Measurements from ENCODE around the gene ACTG1. TPM values are rescaled to one million over a fixed set of nuclear protein-coding genes. Genes with fewer than 3 reads are reported as not detected.

Gene ACTG1
- total RNA-seq, 1 experiment from 2014 or later: 4,160 TPM

- Histone ChIP-seq H3K4me1 (ENCODE audit: insufficient read depth, low read length) (no peaks in the 10 kb centered on the region), H4K20me1 (ENCODE audit: control insufficient read depth, insufficient read depth, insufficient read length) (peaks cover 4% of the 10 kb centered on the region), H4K8ac (replicated peaks; ENCODE audit: insufficient read length, low read depth, low read length) (no peak overlapping the region), H2BK120ac (ENCODE audit: low read depth, low read length, poor library complexity, severe bottlenecking) (no peak overlapping the region), H3K9ac (ENCODE audit: extremely low read depth, insufficient read length, low read length) (no peak overlapping the region), H2BK12ac (ENCODE audit: insufficient read length, low read depth, low read length) (no peak overlapping the region), H2BK15ac (ENCODE audit: low read depth, low read length) (no peak overlapping the region), H3T11ph (ENCODE audit: low read length) (no peak overlapping the region), H2AFZ (ENCODE audit: low read length) (no peak overlapping the region), H3K23me2 (ENCODE audit: insufficient read length, low read depth, low read length, poor library complexity, severe bottlenecking) (peaks cover 5% of the 10 kb centered on the region), H3K27me3 (ENCODE audit: insufficient read depth, low read length) (peaks cover 7% of the 10 kb centered on the region; the same call in 1 of the 2 replicates), H3K23ac (ENCODE audit: insufficient read length, low read depth, low read length) (no peak overlapping the region), H3K14ac (ENCODE audit: insufficient read depth, low read length) (no peak overlapping the region; the same call in 1 of the 2 replicates), H4K5ac (ENCODE audit: insufficient read length, low read depth, low read length) (no peak overlapping the region), H3K4ac (ENCODE audit: low read depth, low read length) (no peak overlapping the region), H3K4me2 (ENCODE audit: insufficient read depth, insufficient read length, low read length) (no peak overlapping the region), H3K79me1 (ENCODE audit: insufficient read depth, low read depth, low read length, poor library complexity, severe bottlenecking) (no peaks in the 10 kb centered on the region), H2BK20ac (ENCODE audit: low read depth, low read length, poor library complexity, severe bottlenecking) (no peak overlapping the region), H3K9me3 (ENCODE audit: control insufficient read depth, low read depth, low read length) (no peaks in the 10 kb centered on the region), H3K79me2 (ENCODE audit: insufficient read depth, low read length) (no peaks in the 10 kb centered on the region), H3K27ac (ENCODE audit: insufficient read length, low read depth, low read length) (no peak overlapping the region), H4K91ac (ENCODE audit: insufficient read length, low read depth, low read length) (no peak overlapping the region), H2BK5ac (ENCODE audit: insufficient read length, low read length) (no peak overlapping the region), H3K56ac (ENCODE audit: insufficient read length, low read depth, low read length) (no peak overlapping the region), H2AK5ac (ENCODE audit: insufficient read length, low read length) (no peak overlapping the region), H3K18ac (ENCODE audit: insufficient read length, low read depth, low read length) (no peak overlapping the region)
- peaks cover 25% of the 10 kb centered on the region for H3K27me3 Mint-ChIP-seq (ENCODE audit: low read depth)
- no peaks in the 10 kb centered on the region; a peak in 1 of 5 replicates for H3K9me3 Mint-ChIP-seq
- DNase-seq: no peak
- no peak overlapping the region for H3K27ac Mint-ChIP-seq
- TF ChIP-seq CTCF (conservative IDR thresholded peaks at IDR 0.05): no peak
- H3K4me1 Mint-ChIP-seq: 0 out of 4 replicates have a peak, but pooled peaks cover 5 to 7% of the 10 kb centered on the region in 2 experiments
- H3K4me3 Mint-ChIP-seq: no peak overlapping the region
- H3K36me3 Mint-ChIP-seq (ENCODE audit: insufficient read depth in 1 of 3, low read depth in 3 of 3): peaks cover 5 to 19% (median 12%) of the 10 kb centered on the region in 3 experiments; a peak in 6 of 7 replicates
- WGBS (ENCODE audit: extremely low coverage, insufficient read length, low lambda C conversion rate): no CpG with 5 or more reads among the region's 26 CpGs
These were observed 26.3 kb upstream of the ACTG1 start for GRCh38 chr17:81538651-81539570.

Data from H9 (cell line).